OCI-LY1 (cell line): ENCODE data around the gene FBRS.

Experiments used
- H2AFZ ChIP-seq: fragments of 200-600 bp; sonication (generic), shearing (Covaris generic); 2 replicates; pipeline ENCODE4 v1.6.0; 2014; ENCODE audit warnings: antibody characterized with exemption, mild to moderate bottlenecking, low read length
- H3F3A ChIP-seq: fragments of 200-600 bp; sonication (generic), shearing (Covaris generic); 2 replicates; pipeline ENCODE4 v1.6.0; 2014; ENCODE audit warnings: mild to moderate bottlenecking, antibody characterized with exemption, low read length, moderate library complexity; ENCODE audit not compliant: insufficient read depth
- H3K27ac ChIP-seq: fragments of 200-600 bp; sonication (generic); 2 replicates; pipeline ENCODE4 v1.5.1; 2014; ENCODE audit warnings: low read length, mixed run types, mild to moderate bottlenecking, low read depth; ENCODE audit not compliant: poor library complexity, severe bottlenecking
- H3K27me3 ChIP-seq: fragments of 200-600 bp; sonication (generic); 2 replicates; pipeline ENCODE4 v1.6.0; 2014; ENCODE audit warnings: antibody characterized with exemption, mild to moderate bottlenecking, low read length, moderate library complexity; ENCODE audit not compliant: insufficient read depth
- H3K36me3 ChIP-seq: fragments of 200-600 bp; sonication (generic); 2 replicates; pipeline ENCODE4 v1.6.1; 2014; ENCODE audit warnings: mild to moderate bottlenecking, antibody characterized with exemption, low read length, moderate library complexity, mixed read lengths; ENCODE audit not compliant: insufficient read depth
- H3K4me1 ChIP-seq: fragments of 200-600 bp; sonication (generic); 2 replicates; pipeline ENCODE4 v1.5.1; 2014; ENCODE audit warnings: mild to moderate bottlenecking, low read length, moderate library complexity; ENCODE audit not compliant: insufficient read depth, severe bottlenecking
- H3K4me2 ChIP-seq: fragments of 200-600 bp; sonication (generic), shearing (Covaris generic); 2 replicates; pipeline ENCODE4 v1.6.1; 2014; ENCODE audit warnings: low read length
- H3K4me3 ChIP-seq: fragments of 200-600 bp; sonication (generic); 2 replicates; pipeline ENCODE4 v1.5.1; 2014; ENCODE audit warnings: low read length, low read depth, mild to moderate bottlenecking, mixed read lengths; ENCODE audit not compliant: poor library complexity, severe bottlenecking
- H3K79me2 ChIP-seq: fragments of 200-600 bp; shearing (Covaris generic); 2 replicates; pipeline ENCODE4 v1.6.1; 2016; ENCODE audit warnings: mixed run types, low read length, mixed read lengths; ENCODE audit not compliant: insufficient read depth
- H3K9ac ChIP-seq: fragments of 200-600 bp; sonication (generic), shearing (Covaris generic); 2 replicates; pipeline ENCODE4 v1.6.1; 2014; ENCODE audit warnings: mild to moderate bottlenecking, low read length, mixed read lengths
- H3K9me2 ChIP-seq: fragments of 200-600 bp; sonication (generic), shearing (Covaris generic); 2 replicates; pipeline ENCODE4 v1.6.1; 2014; ENCODE audit warnings: low read depth, mild to moderate bottlenecking, low read length, mixed read lengths
- H3K9me3 ChIP-seq: fragments of 200-600 bp; shearing (Covaris generic); 2 replicates; pipeline ENCODE4 v1.6.1; 2014; ENCODE audit warnings: low read length, mixed read lengths
- H4K20me1 ChIP-seq: fragments of 200-600 bp; sonication (generic), shearing (Covaris generic); 2 replicates; pipeline ENCODE4 v1.6.0; 2016; ENCODE audit warnings: mild to moderate bottlenecking, low read length; ENCODE audit not compliant: insufficient read depth
- CTCF ChIP-seq: fragments of 200-600 bp; sonication (generic), shearing (Covaris generic); IDR thresholded peaks from 2 replicates; pipeline ENCODE4 v1.5.1; 2017; ENCODE audit warnings: mild to moderate bottlenecking, antibody characterized with exemption, low read length, moderate library complexity, mixed read lengths
- EZH2 ChIP-seq: fragments of 200-600 bp; sonication (generic), shearing (Covaris generic); IDR thresholded peaks from 2 replicates; pipeline ENCODE4 v1.8.0; 2017; ENCODE audit warnings: borderline replicate concordance, mixed run types, mild to moderate bottlenecking, antibody characterized with exemption, low read length, moderate library complexity, mixed read lengths

FBRS gene

DNA sequence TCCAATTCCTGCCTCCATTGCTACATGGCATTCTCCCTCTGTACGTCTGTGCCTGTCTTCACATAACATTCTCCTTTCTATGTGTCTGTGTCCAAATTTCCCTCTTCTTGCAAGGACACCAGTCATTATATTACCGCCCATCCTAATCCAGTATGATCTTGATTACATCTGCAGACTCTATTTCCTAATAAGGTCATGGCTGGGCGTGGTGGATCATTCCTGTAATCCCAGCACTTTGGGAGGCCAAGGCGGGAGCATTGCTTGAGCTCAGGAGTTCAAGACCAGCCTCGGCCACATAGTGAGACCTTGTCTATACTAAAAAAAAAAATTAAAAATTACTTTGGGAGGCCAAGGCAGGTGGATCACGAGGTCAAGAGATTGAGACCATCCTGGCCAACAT is 12.5 kb upstream of the FBRS start:
- H3K4me2 ChIP-seq = no peak overlapping the region
- no peaks in the 10 kb centered on the region for H3K9me3 ChIP-seq
- no peak overlapping the region for H3K4me3 ChIP-seq
- peaks cover 9% of the 10 kb centered on the region for H3K4me1 ChIP-seq
- H2AFZ ChIP-seq = no peak overlapping the region
- TF ChIP-seq CTCF = no peak
- no peak overlapping the region for H3K27ac ChIP-seq
- H3K79me2 ChIP-seq = no peaks in the 10 kb centered on the region
- H3F3A ChIP-seq = no peaks in the 10 kb centered on the region
- H3K9me2 ChIP-seq = no peaks in the 10 kb centered on the region
- H3K9ac ChIP-seq = no peak overlapping the region
- H3K27me3 ChIP-seq = no peaks in the 10 kb centered on the region
- no peaks in the 10 kb centered on the region for H4K20me1 ChIP-seq
- H3K36me3 ChIP-seq = no peaks in the 10 kb centered on the region

DNA sequence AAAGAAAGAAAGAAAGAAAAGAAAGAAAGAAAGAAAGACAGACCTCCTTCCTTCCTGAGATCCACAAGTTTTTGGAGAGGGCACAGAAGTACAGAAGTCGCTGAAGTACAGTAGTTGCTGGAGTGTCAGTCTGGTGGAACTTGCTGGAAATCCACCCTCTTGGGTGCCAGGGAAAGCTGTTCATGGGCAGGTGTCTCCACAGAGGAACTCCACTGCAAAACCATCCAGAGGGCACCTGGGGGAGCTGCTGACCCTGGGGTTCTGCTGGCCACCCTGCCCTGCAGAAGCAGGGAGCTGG is 11.0 kb upstream of the FBRS start:
- Histone ChIP-seq H3K36me3 (peaks cover under 1% of the 10 kb centered on the region; the same call in 1 of the 2 replicates), H3K27ac (no peak overlapping the region), H3K4me3 (no peak overlapping the region), H3K4me1 (peaks cover 15% of the 10 kb centered on the region), H3K79me2 (no peaks in the 10 kb centered on the region), H2AFZ (no peak overlapping the region), H3K9me2 (no peaks in the 10 kb centered on the region), H3K9ac (no peak overlapping the region), H4K20me1 (no peaks in the 10 kb centered on the region), H3K4me2 (no peak overlapping the region), H3K9me3 (no peaks in the 10 kb centered on the region), H3F3A (no peaks in the 10 kb centered on the region), H3K27me3 (no peaks in the 10 kb centered on the region)
- no peak for TF ChIP-seq EZH2
- TF ChIP-seq CTCF = no peak

DNA sequence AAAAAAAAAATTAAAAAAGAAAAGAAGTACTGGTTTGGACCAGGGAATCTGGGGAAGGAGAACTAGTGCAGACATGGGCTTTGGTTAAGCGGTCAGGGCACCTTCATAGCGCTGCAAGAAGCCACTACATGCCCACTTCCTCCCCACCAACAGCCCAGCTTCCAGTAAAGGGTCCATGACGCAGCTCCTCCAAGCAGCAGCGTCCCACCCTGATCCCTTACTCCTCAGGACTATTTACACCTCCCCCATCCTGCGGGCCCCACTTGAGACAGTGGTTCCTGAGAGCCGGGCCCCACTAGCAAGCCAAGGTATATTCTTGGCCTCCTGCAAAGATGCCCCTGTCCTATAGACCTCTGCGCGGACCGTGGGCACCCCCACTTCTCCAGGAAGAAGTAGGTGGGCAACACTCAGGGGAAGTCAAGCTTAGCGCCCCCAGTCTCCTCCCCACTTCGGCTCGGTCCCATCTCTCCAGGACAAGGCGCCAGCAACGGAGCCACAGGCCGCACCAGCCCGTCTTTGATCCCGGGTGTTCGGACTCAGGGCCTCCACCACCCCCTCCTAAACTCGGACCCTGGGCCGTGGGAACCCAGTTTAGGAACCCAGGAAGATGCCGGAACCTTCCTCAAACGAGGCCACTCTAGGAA is 8.4 kb upstream of the FBRS start:
- Histone ChIP-seq H3K4me1 (peaks cover 16% of the 10 kb centered on the region), H4K20me1 (no peaks in the 10 kb centered on the region), H3K9ac (peak overlapping the region; percentile 60), H3F3A (no peaks in the 10 kb centered on the region), H3K36me3 (peaks cover 21% of the 10 kb centered on the region; the same call in 1 of the 2 replicates), H3K4me3 (peak overlapping the region; percentile 86), H2AFZ (peak overlapping the region; percentile 76), H3K4me2 (peak overlapping the region; percentile 97), H3K9me2 (no peaks in the 10 kb centered on the region), H3K79me2 (no peaks in the 10 kb centered on the region), H3K9me3 (no peaks in the 10 kb centered on the region), H3K27me3 (no peaks in the 10 kb centered on the region), H3K27ac (peak overlapping the region; percentile 57)
- TF ChIP-seq EZH2 = no peak
- TF ChIP-seq CTCF = no peak
